Body of pancreas (tissue), 4 donors: ENCODE data around the gene CDK14.

Source experiments
- CTCF ChIP-seq, 7 experiments: fragments of 450-650 bp in 4 of 7; fragments of 200-600 bp in 3 of 7; sonication (generic) in 3 of 7; IDR thresholded peaks; one replicate each; pipeline ENCODE4 v1.5.1; 2016 to 2019; ENCODE audit warnings: antibody characterized with exemption in 7 of 7
- POLR2A ChIP-seq, 3 donors: fragments of 450-650 bp; IDR thresholded peaks; one replicate each; pipeline ENCODE4 v1.6.1; 2016; ENCODE audit warnings: antibody characterized with exemption in 3 of 3, mild to moderate bottlenecking in 2 of 3

GRCh38 chr7:90894122-90894521 lies 298.0 kb downstream of the CDK14 start:
- no peak for TF ChIP-seq POLR2A (IDR thresholded peaks at IDR 0.05)
- TF ChIP-seq CTCF (IDR thresholded peaks at IDR 0.05): no peak
